Stimulated activated effector memory CD8-positive, alpha-beta T cell treated with anti-CD3 and anti-CD28 coated beads, Interleukin-12 subunit alpha, Interleukin-12 subunit beta, amount 100 ng/mL, for 72 hours (primary cell): Measurements from ENCODE around the gene GRIPAP1.
A peak's percentile ranks its signal among the peaks of the same experiment; 100 is the strongest.

Experiments used
- ATAC-seq: fragments of 150-1000 bp; cut with Tn5 transposase; 2 replicates; pipeline ENCODE4 v1.10.0; 2021
- DNase-seq, 2 donors: peaks; one replicate each; pipeline ENCODE4 v3.0.0; 2021 to 2022; ENCODE audit warnings: low spot score in 2 of 2
- H3K27ac Mint-ChIP-seq: one replicate; pipeline ENCODE4 v1.8.0; 2022; ENCODE audit warnings: mild to moderate bottlenecking, mixed read lengths
- H3K36me3 Mint-ChIP-seq: one replicate; pipeline ENCODE4 v1.8.0; 2022; ENCODE audit warnings: mild to moderate bottlenecking, mixed read lengths
- H3K4me1 Mint-ChIP-seq: one replicate; pipeline ENCODE4 v1.8.0; 2022; ENCODE audit warnings: mixed read lengths
- H3K4me3 Mint-ChIP-seq: one replicate; pipeline ENCODE4 v1.8.0; 2022; ENCODE audit warnings: mild to moderate bottlenecking, mixed read lengths
- H3K9me3 Mint-ChIP-seq: one replicate; pipeline ENCODE4 v1.8.0; 2022; ENCODE audit warnings: mixed read lengths

GRIPAP1 gene

GRCh38 chrX:48956728-48957414, 45.2 kb downstream of the GRIPAP1 start:
- H3K4me1 Mint-ChIP-seq, result peaks cover 48% of the 10 kb centered on the region
- ATAC-seq (peak; percentile 38), DNase-seq (peak; percentile 27 to 61)
- peak overlapping the region; percentile 99 for H3K27ac Mint-ChIP-seq
- peak overlapping the region; percentile 94 for H3K4me3 Mint-ChIP-seq
- H3K36me3 Mint-ChIP-seq, result peaks cover 67% of the 10 kb centered on the region
- H3K9me3 Mint-ChIP-seq, result no peaks in the 10 kb centered on the region

GRCh38 chrX:48948589-48948988, 53.5 kb downstream of the GRIPAP1 start:
- H3K27ac Mint-ChIP-seq, result no peak overlapping the region
- no peak for ATAC-seq
- no peaks in the 10 kb centered on the region for H3K9me3 Mint-ChIP-seq
- H3K4me1 Mint-ChIP-seq, result peaks cover 36% of the 10 kb centered on the region
- H3K36me3 Mint-ChIP-seq, result peaks cover 46% of the 10 kb centered on the region
- DNase-seq, result no peak
- H3K4me3 Mint-ChIP-seq, result no peak overlapping the region

GRCh38 chrX:48945517-48946348, 56.3 kb downstream of the GRIPAP1 start:
- DNase-seq, result peak in 1 of 2 donors; percentile 61
- Mint-ChIP-seq H3K4me3 (peak overlapping the region; percentile 43), H3K36me3 (peaks cover 59% of the 10 kb centered on the region), H3K27ac (no peak overlapping the region), H3K4me1 (peaks cover 46% of the 10 kb centered on the region), H3K9me3 (no peaks in the 10 kb centered on the region)
- no peak for ATAC-seq

- Mint-ChIP-seq H3K27ac (peak overlapping the region; percentile 96), H3K9me3 (no peaks in the 10 kb centered on the region), H3K4me3 (peak overlapping the region; percentile 76), H3K36me3 (peaks cover 73% of the 10 kb centered on the region), H3K4me1 (peaks cover 74% of the 10 kb centered on the region)
- ATAC-seq (no peak), DNase-seq (no peak)
These were observed 59.2 kb downstream of the GRIPAP1 start for GRCh38 chrX:48942895-48943294.

- no peaks in the 10 kb centered on the region for H3K9me3 Mint-ChIP-seq
- H3K4me1 Mint-ChIP-seq, result peaks cover 86% of the 10 kb centered on the region
- DNase-seq (peak in 1 of 2 donors; percentile 68), ATAC-seq (peak; percentile 35)
- H3K27ac Mint-ChIP-seq, result peak overlapping the region; percentile 97
- peak overlapping the region; percentile 76 for H3K4me3 Mint-ChIP-seq
- peaks cover 86% of the 10 kb centered on the region for H3K36me3 Mint-ChIP-seq
These were observed 61.6 kb downstream of the GRIPAP1 start for GRCh38 chrX:48940404-48940955.

GRCh38 chrX:48939524-48940228, 62.4 kb downstream of the GRIPAP1 start:
- H3K9me3 Mint-ChIP-seq, result no peaks in the 10 kb centered on the region
- peak overlapping the region; percentile 76 for H3K4me3 Mint-ChIP-seq
- peak overlapping the region; percentile 97 for H3K27ac Mint-ChIP-seq
- peaks cover 94% of the 10 kb centered on the region for H3K36me3 Mint-ChIP-seq
- DNase-seq (no peak), ATAC-seq (no peak)
- peaks cover 94% of the 10 kb centered on the region for H3K4me1 Mint-ChIP-seq

- Mint-ChIP-seq H3K27ac (peak overlapping the region; percentile 97), H3K4me1 (peaks cover 94% of the 10 kb centered on the region), H3K4me3 (peak overlapping the region; percentile 76), H3K9me3 (no peaks in the 10 kb centered on the region), H3K36me3 (peaks cover 100% of the 10 kb centered on the region)
- DNase-seq, result peak in 1 of 2 donors; percentile 81
- peak; percentile 56 for ATAC-seq
These were observed 63.2 kb downstream of the GRIPAP1 start for GRCh38 chrX:48938721-48939425.

- peaks cover 82% of the 10 kb centered on the region for H3K4me1 Mint-ChIP-seq
These were observed 64.8 kb downstream of the GRIPAP1 start for GRCh38 chrX:48937054-48937907.

GRCh38 chrX:48936429-48937053, 65.5 kb downstream of the GRIPAP1 start:
- peak overlapping the region; percentile 97 for H3K27ac Mint-ChIP-seq
- peaks cover 75% of the 10 kb centered on the region for H3K4me1 Mint-ChIP-seq
- DNase-seq (no peak), ATAC-seq (no peak)
- H3K9me3 Mint-ChIP-seq, result no peaks in the 10 kb centered on the region
- H3K36me3 Mint-ChIP-seq, result peaks cover 100% of the 10 kb centered on the region
- H3K4me3 Mint-ChIP-seq, result peak overlapping the region; percentile 76

More at GRCh38 chrX:48937054-48937907, 64.8 kb downstream of the GRIPAP1 start:
- peak overlapping the region; percentile 76 for H3K4me3 Mint-ChIP-seq
- H3K36me3 Mint-ChIP-seq, result peaks cover 100% of the 10 kb centered on the region
- peak overlapping the region; percentile 97 for H3K27ac Mint-ChIP-seq
- DNase-seq, result peak; percentile 75 to 94
- peak; percentile 83 for ATAC-seq
- no peaks in the 10 kb centered on the region for H3K9me3 Mint-ChIP-seq

GRCh38 chrX:48935301-48935670, 66.8 kb downstream of the GRIPAP1 start:
- H3K4me3 Mint-ChIP-seq, result peak overlapping the region; percentile 76
- H3K9me3 Mint-ChIP-seq, result no peaks in the 10 kb centered on the region
- H3K27ac Mint-ChIP-seq, result peak overlapping the region; percentile 95
- ATAC-seq (no peak), DNase-seq (no peak)
- peaks cover 100% of the 10 kb centered on the region for H3K36me3 Mint-ChIP-seq
- peaks cover 66% of the 10 kb centered on the region for H3K4me1 Mint-ChIP-seq

GRCh38 chrX:48934581-48935300, 67.3 kb downstream of the GRIPAP1 start:
- H3K27ac Mint-ChIP-seq, result peak overlapping the region; percentile 95
- H3K4me3 Mint-ChIP-seq, result peak overlapping the region; percentile 76

GRCh38 chrX:48933757-48934156, 68.3 kb downstream of the GRIPAP1 start:
- ATAC-seq, result peak; percentile 6

More at GRCh38 chrX:48934581-48935300, 67.3 kb downstream of the GRIPAP1 start:
- peaks cover 60% of the 10 kb centered on the region for H3K4me1 Mint-ChIP-seq
- ATAC-seq (no peak), DNase-seq (no peak)
- H3K36me3 Mint-ChIP-seq, result peaks cover 100% of the 10 kb centered on the region
- no peaks in the 10 kb centered on the region for H3K9me3 Mint-ChIP-seq

More at GRCh38 chrX:48933757-48934156, 68.3 kb downstream of the GRIPAP1 start:
- no peak for DNase-seq
- Mint-ChIP-seq H3K4me1 (peaks cover 51% of the 10 kb centered on the region), H3K4me3 (peak overlapping the region; percentile 76), H3K9me3 (no peaks in the 10 kb centered on the region), H3K27ac (peak overlapping the region; percentile 95), H3K36me3 (peaks cover 100% of the 10 kb centered on the region)
